DND-41 (cell line): ENCODE data around the gene ANO3.

ENCODE experiments used
- EZH2 ChIP-seq: IDR thresholded peaks from 3 replicates; pipeline ENCODE4 v1.6.1; 2012; ENCODE audit warnings: borderline replicate concordance, low read depth, mild to moderate bottlenecking, moderate library complexity, low read length, inconsistent platforms; ENCODE audit not compliant: severe bottlenecking
- TF ChIP-seq, protein P1 (sequence below): IDR thresholded peaks from 2 replicates; pipeline ENCODE4 v1.5.1; 2012; ENCODE audit warnings: borderline replicate concordance, low read length, moderate library complexity, mild to moderate bottlenecking; ENCODE audit not compliant: poor library complexity, severe bottlenecking; ENCODE audit errors: extremely low read depth

DNA sequence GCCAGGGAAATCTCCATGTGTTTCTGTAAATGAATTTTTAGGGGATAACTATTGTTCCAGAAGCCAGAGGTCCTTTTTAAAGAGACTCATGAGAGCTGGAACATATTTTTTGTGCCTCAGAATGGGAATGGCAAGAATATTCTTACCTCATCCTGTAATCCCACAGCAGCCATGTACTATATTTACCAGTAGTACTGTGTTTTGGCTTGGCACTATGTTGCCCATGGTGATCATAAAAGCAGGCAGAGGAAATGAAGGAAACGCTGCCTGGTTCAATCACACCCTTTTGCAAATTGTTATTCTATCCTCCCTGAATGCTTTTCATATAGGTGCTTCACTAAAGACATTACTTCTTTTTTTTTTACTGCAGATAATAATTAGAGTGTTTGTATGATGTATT is 81.0 kb downstream of the ANO3 start:
- TF ChIP-seq, protein P1, sequence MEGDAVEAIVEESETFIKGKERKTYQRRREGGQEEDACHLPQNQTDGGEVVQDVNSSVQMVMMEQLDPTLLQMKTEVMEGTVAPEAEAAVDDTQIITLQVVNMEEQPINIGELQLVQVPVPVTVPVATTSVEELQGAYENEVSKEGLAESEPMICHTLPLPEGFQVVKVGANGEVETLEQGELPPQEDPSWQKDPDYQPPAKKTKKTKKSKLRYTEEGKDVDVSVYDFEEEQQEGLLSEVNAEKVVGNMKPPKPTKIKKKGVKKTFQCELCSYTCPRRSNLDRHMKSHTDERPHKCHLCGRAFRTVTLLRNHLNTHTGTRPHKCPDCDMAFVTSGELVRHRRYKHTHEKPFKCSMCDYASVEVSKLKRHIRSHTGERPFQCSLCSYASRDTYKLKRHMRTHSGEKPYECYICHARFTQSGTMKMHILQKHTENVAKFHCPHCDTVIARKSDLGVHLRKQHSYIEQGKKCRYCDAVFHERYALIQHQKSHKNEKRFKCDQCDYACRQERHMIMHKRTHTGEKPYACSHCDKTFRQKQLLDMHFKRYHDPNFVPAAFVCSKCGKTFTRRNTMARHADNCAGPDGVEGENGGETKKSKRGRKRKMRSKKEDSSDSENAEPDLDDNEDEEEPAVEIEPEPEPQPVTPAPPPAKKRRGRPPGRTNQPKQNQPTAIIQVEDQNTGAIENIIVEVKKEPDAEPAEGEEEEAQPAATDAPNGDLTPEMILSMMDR = no peak
- TF ChIP-seq EZH2 = no peak
